KBM-7 (cell line): Measurements from ENCODE around the gene KLHL30.

Experiments
- DNase-seq: peaks from one replicate; pipeline ENCODE4 v3.0.0-alpha.2; 2015
- in situ Hi-C: fragments of 300-500 bp; cut with MboI; formaldehyde crosslinking; loops from 2 replicates; pipeline ENCODE4 v1.14.3; 2020; ENCODE audit warnings: low sequenced_read_pairs, low pct_unique_long_range_greater_than_20kb, mixed read lengths

The KLHL30 gene

DNA sequence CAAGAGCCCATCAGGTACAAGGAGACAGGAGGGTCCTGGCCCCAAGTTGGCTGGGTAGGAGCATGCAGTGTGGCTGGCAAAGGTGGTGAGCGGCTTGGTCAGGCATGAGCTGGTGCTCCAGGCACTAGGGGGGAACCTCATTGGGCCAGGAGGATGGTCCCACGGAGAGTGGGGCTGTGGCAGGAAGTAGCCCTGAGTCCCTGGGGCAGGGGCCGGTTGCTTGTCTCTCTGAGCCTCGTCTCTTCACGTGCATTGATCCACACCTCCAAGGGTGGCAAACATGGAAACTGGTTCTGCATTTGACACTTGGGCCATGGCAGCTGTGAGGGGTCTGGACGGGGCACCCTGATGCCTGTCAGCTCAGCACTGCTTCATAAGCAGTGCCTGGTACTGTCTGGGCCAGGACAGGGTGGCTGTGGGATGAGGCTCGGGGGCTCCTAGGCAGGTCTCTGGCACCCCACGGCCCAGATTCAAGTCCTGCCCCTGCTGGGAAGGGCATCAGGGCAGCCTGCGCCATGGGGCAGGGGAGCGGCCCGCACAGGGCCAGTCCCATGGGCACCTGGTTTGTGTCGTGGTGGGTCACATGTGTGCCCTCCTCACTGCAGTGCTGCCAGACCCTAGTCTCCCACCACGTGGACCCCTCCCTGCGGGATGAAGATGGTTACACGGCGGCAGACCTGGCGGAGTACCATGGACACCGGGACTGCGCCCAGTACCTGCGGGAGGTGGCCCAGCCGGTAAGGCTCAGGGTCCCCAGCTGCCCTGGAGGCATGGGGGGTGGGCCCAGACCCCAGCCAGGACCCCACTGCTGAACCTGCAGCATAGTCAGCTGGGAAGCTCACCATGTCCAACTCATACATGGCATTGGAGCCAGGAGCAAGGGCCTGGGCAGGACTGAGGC is 21.9 kb upstream of the KLHL30 start:
- in situ Hi-C loops = no loop called here
- no peak for DNase-seq

DNA sequence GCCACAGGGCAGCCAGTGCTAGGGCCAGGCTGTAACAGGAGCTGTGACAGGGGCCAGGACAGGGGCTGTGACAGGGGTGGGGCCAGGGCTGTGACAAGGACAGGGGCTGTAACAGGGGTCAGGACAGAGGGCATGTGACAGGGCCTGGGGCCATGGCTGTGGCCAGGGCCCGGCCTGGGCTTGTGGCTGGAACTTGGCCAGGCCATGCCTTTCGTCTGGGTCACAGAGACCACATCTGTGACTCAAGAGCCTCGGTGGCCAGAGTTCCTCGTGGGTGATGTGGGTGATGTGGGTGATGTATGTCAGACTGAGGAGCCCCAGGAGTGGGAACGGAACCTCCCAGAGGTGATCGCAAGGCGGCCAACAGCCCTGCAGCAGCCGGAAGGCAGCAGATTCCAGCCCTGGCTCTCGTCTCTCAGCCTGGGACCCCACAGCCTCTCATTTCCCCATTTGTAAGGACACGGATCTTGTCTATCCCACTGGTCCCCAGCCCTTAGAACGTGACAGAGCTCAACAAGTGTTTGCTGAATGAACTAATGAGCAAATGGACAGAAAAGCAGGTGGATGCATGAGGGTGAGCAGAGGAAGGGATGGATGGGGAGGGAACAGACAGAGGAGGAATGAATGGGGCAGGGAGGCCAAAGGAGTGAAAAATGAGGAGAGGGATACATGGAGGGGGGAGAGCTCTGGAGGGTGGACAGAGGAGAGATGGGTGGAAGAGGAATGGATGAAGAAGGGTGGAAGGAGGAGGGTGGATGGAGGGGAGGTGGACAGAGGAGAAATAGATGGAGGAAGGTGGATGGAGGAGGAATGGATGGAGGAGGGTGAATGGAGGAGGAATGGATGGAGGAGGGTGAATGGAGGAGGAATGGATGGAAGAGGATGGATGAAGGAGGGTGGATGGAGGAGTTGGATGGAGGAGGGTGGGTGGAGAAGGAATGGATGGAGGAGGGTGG is 21.0 kb upstream of the KLHL30 start:
- in situ Hi-C loops = no loop called here
- no peak for DNase-seq

DNA sequence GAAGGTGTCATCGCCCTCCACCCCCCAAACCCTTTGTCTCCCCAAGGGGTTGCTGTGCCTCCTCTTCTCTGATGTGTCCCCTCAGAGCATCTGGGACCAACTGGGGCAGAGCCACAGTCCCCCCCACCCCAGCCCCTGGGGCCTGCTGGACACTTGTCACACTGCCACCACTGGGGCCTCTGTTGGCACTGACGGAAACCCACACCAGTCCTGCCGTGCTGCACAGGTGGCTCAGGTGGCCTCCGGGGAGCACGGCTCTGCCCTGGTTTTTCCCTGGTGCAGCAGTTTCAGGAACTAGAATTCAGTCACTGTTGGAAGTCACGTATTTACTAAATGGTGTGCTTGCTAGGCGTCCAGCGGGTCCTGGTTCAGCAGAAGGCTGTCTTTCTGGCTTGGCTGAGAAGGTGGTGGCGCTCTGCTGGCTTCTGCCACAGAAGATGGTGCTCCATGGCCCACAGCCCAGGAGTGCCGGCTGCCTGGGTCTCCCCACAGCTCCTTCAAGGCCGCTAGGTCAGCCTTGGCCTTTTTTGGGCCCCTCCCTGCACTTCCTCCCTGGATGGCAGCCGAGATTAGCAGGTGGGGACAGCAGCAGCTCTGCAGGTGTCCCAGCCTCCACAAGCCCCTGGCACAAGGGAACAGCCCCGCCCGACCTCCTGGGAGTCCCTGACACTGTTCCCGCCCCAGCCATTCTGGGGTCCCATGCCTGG is 18.6 kb upstream of the KLHL30 start:
- in situ Hi-C loops = no loop called here

GRCh38 chr2:238120463-238121298 is 17.8 kb upstream of the KLHL30 start:
- in situ Hi-C loops = no loop called here
- DNase-seq = no peak

More for the DNA sequence above, 18.6 kb upstream of the KLHL30 start:
- no peak for DNase-seq

GRCh38 chr2:238121511-238122286 is 16.8 kb upstream of the KLHL30 start:
- in situ Hi-C loops = no loop called here
- DNase-seq = no peak

DNA sequence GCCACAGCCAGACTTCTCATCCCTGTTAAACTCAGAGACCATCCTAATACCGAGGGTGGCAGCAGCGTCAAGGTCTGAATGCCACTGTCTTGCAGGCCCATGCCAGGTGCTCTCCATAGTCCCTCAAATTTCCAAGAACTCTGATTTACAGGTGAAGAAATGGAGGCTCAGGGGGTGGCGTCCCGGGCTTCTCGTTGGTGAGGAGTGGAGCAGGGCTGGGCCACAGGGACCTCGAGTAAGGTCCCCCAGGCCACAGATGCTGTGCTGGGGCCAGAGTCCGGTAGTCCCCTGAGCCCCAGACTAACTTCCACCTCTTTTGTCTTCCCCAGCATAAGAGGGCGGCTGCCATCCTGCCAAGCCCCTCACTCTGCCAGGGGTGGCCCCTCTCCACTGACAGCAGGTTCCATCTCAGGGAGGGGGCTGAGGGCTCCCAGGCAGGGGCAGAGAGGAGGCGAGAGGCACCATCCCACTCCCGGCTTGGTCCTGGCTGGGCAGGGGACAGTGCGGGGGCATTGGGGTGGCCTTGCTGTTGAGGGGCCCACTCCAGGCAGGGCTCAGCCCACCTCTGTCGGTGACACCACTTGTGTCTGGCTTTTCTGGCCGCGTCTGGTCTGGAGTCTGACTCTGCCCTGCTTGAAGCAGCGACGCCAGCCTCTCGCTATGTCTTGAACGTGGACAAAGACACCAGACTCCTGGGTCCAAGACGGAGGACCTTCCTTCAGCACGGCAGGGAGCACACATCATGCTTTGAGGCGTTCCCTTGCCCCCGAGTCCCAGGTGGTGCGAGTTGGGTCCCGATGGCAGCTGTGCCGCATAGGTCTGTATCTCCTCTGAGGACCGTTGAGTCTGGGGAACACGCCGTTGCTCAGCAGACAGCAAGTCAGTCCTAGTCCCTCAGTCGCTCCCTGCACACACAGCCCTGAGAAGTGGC is 15.9 kb upstream of the KLHL30 start:
- in situ Hi-C loops = no loop called here
- no peak for DNase-seq

DNA sequence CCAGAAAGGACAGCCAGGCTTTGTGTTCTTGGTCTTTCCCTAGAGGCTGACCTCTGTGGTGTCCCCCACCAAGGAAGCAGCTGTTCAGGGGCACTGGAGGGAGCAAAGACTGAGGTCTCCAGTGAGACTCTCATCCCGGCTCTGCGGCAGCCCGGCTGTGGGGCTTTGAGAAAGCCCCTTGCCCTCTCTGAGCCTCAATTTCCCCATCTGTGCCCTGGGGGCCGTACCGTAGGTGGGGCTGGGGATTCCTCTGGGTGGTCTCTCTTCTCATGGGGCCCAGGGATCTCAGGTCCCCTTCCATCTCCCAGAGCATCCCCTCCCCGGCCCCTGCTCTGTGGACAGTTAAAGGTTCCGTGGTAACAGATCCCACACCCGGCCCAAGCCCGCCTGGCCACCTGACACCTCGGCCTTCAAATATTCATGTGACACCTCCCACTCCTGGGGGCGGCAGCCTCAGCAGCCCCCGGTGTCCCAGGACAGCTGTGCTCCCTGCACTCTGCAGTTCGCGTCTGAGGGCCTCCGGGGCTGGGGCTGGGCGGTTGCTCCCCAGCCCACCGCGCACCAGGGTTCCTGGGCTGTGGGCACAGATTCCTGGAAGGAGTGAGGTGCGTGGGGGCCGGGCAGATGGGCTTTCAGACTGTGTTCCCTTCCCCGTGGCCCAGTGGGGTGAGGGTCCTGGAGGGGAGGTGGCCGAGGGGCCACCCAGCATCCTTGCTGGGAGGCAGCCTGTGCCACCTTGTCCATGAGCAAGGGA is 15.1 kb upstream of the KLHL30 start:
- in situ Hi-C loops = no loop called here
- DNase-seq = no peak

DNA sequence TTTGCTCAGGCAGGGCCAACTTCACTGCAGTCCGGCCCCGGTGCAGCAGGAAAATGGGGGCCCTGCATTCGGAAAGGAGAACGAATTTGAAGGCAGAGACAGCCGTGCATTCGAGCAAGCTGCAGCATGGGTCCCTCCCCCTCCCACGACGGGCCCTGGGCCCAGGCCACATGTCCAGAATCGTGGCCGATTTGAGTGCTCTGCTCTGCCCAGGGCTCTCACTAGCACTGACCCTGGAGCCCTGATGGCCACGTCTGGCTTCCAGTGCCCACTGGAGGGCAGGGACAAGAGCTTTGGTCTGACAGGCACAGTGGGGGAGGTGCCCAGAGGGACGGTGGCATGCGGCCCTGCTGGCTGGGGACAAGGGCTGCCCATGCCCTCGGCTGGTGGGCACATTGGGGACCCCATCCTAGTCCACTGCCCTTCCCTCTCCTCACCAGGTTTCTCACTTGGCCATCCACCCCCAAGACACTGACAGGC is 14.4 kb upstream of the KLHL30 start:
- in situ Hi-C loops = no loop called here
- no peak for DNase-seq

GRCh38 chr2:238124488-238125126 is 13.9 kb upstream of the KLHL30 start:
- DNase-seq = no peak
- in situ Hi-C loops = no loop called here

DNA sequence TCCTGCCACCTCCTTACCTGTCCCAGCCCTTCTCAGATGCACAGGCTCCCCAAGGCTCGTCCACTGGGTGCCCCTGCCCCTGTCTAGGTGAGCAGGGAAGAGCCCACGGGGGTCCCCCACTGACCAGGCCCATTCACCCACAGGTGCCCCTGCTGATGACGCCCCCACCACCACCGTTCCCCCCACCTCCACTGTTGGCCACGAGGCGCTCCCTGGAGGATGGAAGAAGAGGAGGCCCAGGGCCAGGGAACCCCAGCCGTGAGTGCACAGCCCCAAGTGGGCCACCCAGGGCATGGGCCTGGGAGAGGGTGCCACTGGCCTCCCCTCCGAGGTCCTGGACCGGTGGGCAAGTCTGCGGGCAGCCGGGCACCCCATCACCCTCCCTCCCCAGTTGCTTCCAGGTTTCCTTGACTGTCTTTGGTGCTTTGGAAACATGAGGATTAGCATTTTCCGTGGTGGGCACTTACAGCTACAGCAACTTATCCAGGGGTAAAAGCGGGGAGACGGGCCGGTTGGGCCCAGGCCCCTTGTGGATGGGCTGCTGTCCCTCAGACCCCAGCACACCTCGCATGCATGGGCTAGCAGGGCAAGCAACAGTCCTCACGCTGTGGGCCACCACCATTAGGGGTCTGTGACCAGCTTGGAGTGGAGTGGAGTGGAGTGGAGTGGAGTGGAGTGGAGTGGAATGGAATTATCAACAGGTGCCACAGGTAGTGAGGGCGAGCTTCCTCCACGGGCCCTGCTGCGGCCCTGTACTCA is 13.2 kb upstream of the KLHL30 start:
- in situ Hi-C loops = no loop called here
- DNase-seq = no peak

DNA sequence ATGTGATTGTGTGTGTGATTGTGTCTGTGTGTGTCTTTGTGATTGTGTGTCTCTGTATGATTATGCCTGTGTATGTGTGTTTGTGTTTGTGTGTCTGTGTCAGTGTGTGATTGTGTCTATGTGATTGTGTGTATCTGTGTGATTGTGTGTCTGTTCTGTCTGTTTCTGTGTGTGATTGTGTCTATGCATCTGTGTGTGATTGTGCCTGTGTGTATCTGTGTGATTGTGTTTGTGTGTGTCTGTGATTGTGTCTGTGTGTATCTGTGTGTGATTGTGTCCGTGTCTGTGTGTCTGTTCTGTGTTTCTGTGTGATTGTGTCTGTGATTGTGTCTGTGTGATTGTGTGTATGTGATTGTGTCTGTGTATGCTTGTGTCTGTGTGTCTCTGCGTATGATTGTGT is 12.1 kb upstream of the KLHL30 start:
- in situ Hi-C loops = no loop called here
- no peak for DNase-seq

DNA sequence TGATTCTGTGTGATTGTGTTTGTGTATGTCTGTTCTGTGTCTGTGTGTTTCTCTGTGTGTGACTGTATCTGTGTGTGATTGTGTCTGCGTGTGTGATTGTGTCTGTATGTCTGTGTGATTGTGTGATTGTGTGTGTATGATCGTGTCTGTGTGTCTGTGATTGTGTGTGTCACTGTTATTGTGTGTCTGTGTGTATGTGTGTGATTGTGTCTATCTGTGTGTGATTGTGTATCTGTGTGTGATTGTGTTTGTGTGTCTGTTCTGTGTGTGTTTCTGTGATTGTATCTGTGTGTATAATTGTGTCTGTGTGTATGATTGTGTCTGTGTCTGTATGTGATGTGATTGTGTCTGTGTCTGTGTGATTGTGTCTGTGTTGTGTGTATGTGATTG is 11.7 kb upstream of the KLHL30 start:
- in situ Hi-C loops = no loop called here

GRCh38 chr2:238127165-238128060 is 11.1 kb upstream of the KLHL30 start:
- DNase-seq = no peak
- in situ Hi-C loops = no loop called here

More for the DNA sequence above, 11.7 kb upstream of the KLHL30 start:
- DNase-seq = no peak

GRCh38 chr2:238128061-238128440 is 10.4 kb upstream of the KLHL30 start:
- no peak for DNase-seq
- in situ Hi-C loops = no loop called here
